ENCODE measurements around the gene TSPAN18. TPM values are rescaled to one million over a fixed set of nuclear protein-coding genes. Genes with fewer than 3 reads are reported as not detected.

The TSPAN18 gene
- total RNA-seq, 1 experiment from 2014 or later, result 18.3 TPM

DNA sequence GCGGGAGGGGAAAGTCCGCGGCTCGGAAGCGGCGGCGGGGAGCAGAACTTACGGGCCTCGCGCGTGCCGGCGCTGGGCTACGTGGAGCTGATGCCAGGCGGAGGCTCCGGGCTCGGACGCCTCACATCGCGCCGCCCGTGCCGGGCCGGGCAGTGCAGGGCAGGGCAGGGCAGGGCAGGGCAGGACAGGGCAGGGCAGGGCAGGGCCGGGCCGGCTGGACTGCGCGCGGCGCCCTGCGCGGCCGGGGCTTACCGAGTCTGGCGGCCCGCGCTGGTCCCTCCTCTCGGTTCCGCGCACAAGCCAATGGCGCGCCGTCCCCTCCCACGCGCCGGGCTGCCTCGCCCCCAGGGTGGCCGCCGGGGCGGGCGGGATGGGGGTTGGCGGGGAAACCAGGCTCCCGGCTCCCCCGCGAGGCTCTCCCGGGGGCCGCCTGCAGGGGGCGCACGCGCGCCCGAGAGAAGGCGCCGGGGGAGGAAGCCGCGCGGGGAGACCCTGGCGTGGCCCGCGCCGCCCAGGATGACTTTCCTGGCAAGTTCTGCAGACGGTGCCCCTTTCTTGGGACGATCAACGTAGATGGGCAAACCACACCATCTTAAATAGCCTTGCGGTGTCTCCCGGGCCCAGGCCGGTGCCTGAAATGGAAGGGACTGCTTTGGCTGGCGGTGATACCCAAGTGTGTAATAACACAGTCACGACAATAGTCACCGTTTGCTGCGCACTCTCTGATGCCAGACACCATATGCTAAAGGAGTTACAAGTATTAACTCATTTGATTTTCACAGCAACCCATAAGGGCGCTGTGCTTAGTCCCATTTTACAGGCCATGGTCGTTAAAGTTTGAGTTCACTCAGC is 224.1 kb downstream of the TSPAN18 start, which contains the start of gene TP53I11:
Gene TP53I11, minus strand, starts transcription at position 259 of the 852 bp plus-strand sequence. CDS start 12,548 bp downstream, outside the sequence.
- peak; percentile 48 for DNase-seq (ENCODE audit: low read depth, low spot score)
- H3K4me3 ChIP-seq (replicated peaks in 1 of 2; ENCODE audit: low read depth in 1 of 2, low read length in 2 of 2), result peak within 1 kb of the TSS; percentile 87 to 89
- RAD21 ChIA-PET (ENCODE audit: low non-redundant PET in 1 of 2, low total read pairs in 2 of 2, uncharacterized antibody in 2 of 2, unreplicated experiment in 2 of 2), result no interaction called here
- no peaks in the 10 kb centered on the region for H3K9me3 ChIP-seq (ENCODE audit: control insufficient read depth in 1 of 2, insufficient read depth in 1 of 2, low read depth in 1 of 2, low read length in 2 of 2)
- POLR2A ChIA-PET, result no interaction called here
- intact Hi-C loops (cut with micrococcal nuclease), result no loop called here
- peak within 1 kb of the TSS; percentile 85 for H3K4me2 ChIP-seq (ENCODE audit: low read length)
- no peaks in the 10 kb centered on the region for H4K20me1 ChIP-seq (ENCODE audit: insufficient read depth)
- no peaks in the 10 kb centered on the region for H3K9me2 ChIP-seq (ENCODE audit: insufficient read depth)
- ATAC-seq, result peak; percentile 89
- H3K27ac ChIP-seq (ENCODE audit: low read depth, low read length), result peak within 1 kb of the TSS; percentile 80; the same call in 1 of the 2 replicates
- H3K27me3 ChIP-seq (ENCODE audit: insufficient read depth, low read length), result no peaks in the 10 kb centered on the region
- H3K9ac ChIP-seq (ENCODE audit: low read length), result peak within 1 kb of the TSS; percentile 72
- H3K79me2 ChIP-seq (ENCODE audit: insufficient read depth, low read length), result peaks cover 12% of the 10 kb centered on the region; the same call in 1 of the 2 replicates
- TF ChIP-seq, protein P1, sequence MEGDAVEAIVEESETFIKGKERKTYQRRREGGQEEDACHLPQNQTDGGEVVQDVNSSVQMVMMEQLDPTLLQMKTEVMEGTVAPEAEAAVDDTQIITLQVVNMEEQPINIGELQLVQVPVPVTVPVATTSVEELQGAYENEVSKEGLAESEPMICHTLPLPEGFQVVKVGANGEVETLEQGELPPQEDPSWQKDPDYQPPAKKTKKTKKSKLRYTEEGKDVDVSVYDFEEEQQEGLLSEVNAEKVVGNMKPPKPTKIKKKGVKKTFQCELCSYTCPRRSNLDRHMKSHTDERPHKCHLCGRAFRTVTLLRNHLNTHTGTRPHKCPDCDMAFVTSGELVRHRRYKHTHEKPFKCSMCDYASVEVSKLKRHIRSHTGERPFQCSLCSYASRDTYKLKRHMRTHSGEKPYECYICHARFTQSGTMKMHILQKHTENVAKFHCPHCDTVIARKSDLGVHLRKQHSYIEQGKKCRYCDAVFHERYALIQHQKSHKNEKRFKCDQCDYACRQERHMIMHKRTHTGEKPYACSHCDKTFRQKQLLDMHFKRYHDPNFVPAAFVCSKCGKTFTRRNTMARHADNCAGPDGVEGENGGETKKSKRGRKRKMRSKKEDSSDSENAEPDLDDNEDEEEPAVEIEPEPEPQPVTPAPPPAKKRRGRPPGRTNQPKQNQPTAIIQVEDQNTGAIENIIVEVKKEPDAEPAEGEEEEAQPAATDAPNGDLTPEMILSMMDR (IDR thresholded peaks at IDR 0.05 in 2 of 3, conservative IDR thresholded peaks at IDR 0.05 in 1 of 3; ENCODE audit: borderline replicate concordance in 1 of 3, insufficient read depth in 1 of 3, low read depth in 2 of 3, low read length in 2 of 3), result peak in 2 of 3 experiments; percentile 63 to 72; a peak in 4 of 6 replicates
- TF ChIP-seq YY1 (IDR thresholded peaks at IDR 0.05; ENCODE audit: extremely low read depth, insufficient replicate concordance, low read depth, low read length) (peak; percentile 41), EGR1 (IDR thresholded peaks at IDR 0.05; ENCODE audit: low read depth) (peak; percentile 81), ELF1 (IDR thresholded peaks at IDR 0.05; ENCODE audit: borderline replicate concordance, low read depth) (no peak), POLR2AphosphoS5 (IDR thresholded peaks at IDR 0.05; ENCODE audit: low read depth, low read length) (peak; percentile 69; the same call in 1 of the 2 replicates), FOSL1 (IDR thresholded peaks at IDR 0.05; ENCODE audit: low read depth) (no peak), TCF7L2 (IDR thresholded peaks at IDR 0.05; ENCODE audit: borderline replicate concordance, extremely low read depth, insufficient read depth, insufficient read length) (no peak), POLR2A (IDR thresholded peaks at IDR 0.05; ENCODE audit: borderline replicate concordance, extremely low read depth, insufficient read depth, insufficient read length) (peak; percentile 60), ZNF274 (IDR thresholded peaks at IDR 0.05; ENCODE audit: low read depth, low read length) (no peak), RAD21 (IDR thresholded peaks at IDR 0.05; ENCODE audit: low read depth) (no peak), EZH2phosphoT487 (IDR thresholded peaks at IDR 0.05; ENCODE audit: borderline replicate concordance) (no peak), ZFX (IDR thresholded peaks at IDR 0.05) (peak; percentile 36; the same call in 1 of the 2 replicates), SP1 (IDR thresholded peaks at IDR 0.05; ENCODE audit: low read depth) (no peak), SIN3A (IDR thresholded peaks at IDR 0.05; ENCODE audit: low read depth) (no peak)
- TF ChIP-seq, protein P2, sequence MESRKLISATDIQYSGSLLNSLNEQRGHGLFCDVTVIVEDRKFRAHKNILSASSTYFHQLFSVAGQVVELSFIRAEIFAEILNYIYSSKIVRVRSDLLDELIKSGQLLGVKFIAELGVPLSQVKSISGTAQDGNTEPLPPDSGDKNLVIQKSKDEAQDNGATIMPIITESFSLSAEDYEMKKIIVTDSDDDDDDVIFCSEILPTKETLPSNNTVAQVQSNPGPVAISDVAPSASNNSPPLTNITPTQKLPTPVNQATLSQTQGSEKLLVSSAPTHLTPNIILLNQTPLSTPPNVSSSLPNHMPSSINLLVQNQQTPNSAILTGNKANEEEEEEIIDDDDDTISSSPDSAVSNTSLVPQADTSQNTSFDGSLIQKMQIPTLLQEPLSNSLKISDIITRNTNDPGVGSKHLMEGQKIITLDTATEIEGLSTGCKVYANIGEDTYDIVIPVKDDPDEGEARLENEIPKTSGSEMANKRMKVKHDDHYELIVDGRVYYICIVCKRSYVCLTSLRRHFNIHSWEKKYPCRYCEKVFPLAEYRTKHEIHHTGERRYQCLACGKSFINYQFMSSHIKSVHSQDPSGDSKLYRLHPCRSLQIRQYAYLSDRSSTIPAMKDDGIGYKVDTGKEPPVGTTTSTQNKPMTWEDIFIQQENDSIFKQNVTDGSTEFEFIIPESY (IDR thresholded peaks at IDR 0.05; ENCODE audit: extremely low read depth, insufficient replicate concordance, low read length), result no peak
- H2AFZ ChIP-seq (ENCODE audit: low read depth, low read length, poor library complexity, severe bottlenecking), result peak within 1 kb of the TSS; percentile 2
- peaks cover 7 to 28% of the 10 kb centered on the region in 2 experiments; a peak in 3 of 4 replicates for H3K4me1 ChIP-seq (ENCODE audit: control insufficient read depth in 1 of 2, insufficient read depth in 2 of 2, low read length in 2 of 2)
- CTCF ChIA-PET, result interaction anchor here (1.1 kb wide), 1 partner anchor 15 kb away, joined by 4 read pairs; no protein-coding TSS in a partner anchor
- no peaks in the 10 kb centered on the region for H3K36me3 ChIP-seq (ENCODE audit: control insufficient read depth in 1 of 2, insufficient read depth in 2 of 2, low read length in 2 of 2)
- BruUV-seq (replicated peaks), result no TSS peak

Data from HCT116 (cell line).